H1 (cell line): ENCODE data around the gene F5.

Source experiments
- CEBPB ChIP-seq: IDR thresholded peaks from 2 replicates; pipeline ENCODE4 v1.6.1; 2012; ENCODE audit warnings: low read depth, low read length
- CHD2 ChIP-seq: IDR thresholded peaks from 2 replicates; pipeline ENCODE4 v1.6.1; 2012; ENCODE audit warnings: low read length, improper control_type of control experiment
- CTCF ChIP-seq, 3 experiments: IDR thresholded peaks; 1 replicate in 2 of 3; 2 replicates in 1 of 3; pipeline versions ENCODE4 v1.5.1 to v1.6.1; 2011; ENCODE audit warnings: low read length in 3 of 3, mild to moderate bottlenecking in 3 of 3, inconsistent platforms in 2 of 3, low read depth in 1 of 3, moderate library complexity in 1 of 3; ENCODE audit not compliant: insufficient read depth in 1 of 3; ENCODE audit errors: control extremely low read depth in 1 of 3
- EP300 ChIP-seq, 2 experiments: IDR thresholded peaks; 1 replicate in 1 of 2; 2 replicates in 1 of 2; pipeline ENCODE4 v1.6.1; 2011 to 2012; ENCODE audit warnings: low read depth in 2 of 2, low read length in 2 of 2, mild to moderate bottlenecking in 2 of 2, borderline replicate concordance in 1 of 2, inconsistent platforms in 1 of 2, moderate library complexity in 1 of 2
- RFX5 ChIP-seq: IDR thresholded peaks from 2 replicates; pipeline ENCODE4 v1.6.1; 2011; ENCODE audit warnings: low read depth, low read length, improper control_type of control experiment, borderline replicate concordance
- TAF1 ChIP-seq: IDR thresholded peaks from 2 replicates; pipeline ENCODE4 v1.6.1; 2011; ENCODE audit warnings: mild to moderate bottlenecking, low read depth, low read length
- TBP ChIP-seq: IDR thresholded peaks from 2 replicates; pipeline ENCODE4 v1.6.1; 2011; ENCODE audit warnings: low read depth, low read length, improper control_type of control experiment

GRCh38 chr1:169586395-169587255, at the start of gene F5:
- TF ChIP-seq EP300 (IDR thresholded peaks at IDR 0.05; ENCODE audit: borderline replicate concordance in 1 of 2, low read depth in 2 of 2, low read length in 2 of 2) (peak in 1 of 2 experiments; percentile 58; a peak in 1 of 3 replicates), TBP (0 out of 2 replicates have a peak, but pooled peaks have one; percentile 24), CEBPB (no peak), TAF1 (peak; percentile 48; the same call in 1 of the 2 replicates), CTCF (IDR thresholded peaks at IDR 0.05; ENCODE audit: control extremely low read depth in 1 of 3, insufficient read depth in 1 of 3, low read depth in 1 of 3, low read length in 3 of 3) (peak; percentile 72 to 79 (median 72)), CHD2 (no peak), RFX5 (no peak)
